Measurements from ENCODE around the gene ZFTA.
"Not testable (repeated sequence)": the region's sequence is repeated elsewhere in the genome, so short reads cannot be mapped to it uniquely, and the experiment has no call there.

Gene ZFTA

GRCh38 chr11:63771741-63772318 is 3.3 kb upstream of the ZFTA start:
- DNase-seq, result not testable (repeated sequence)

GRCh38 chr11:63770763-63771162 is 2.2 kb upstream of the ZFTA start:
- DNase-seq, result no peak

- no peak for DNase-seq
Observed at GRCh38 chr11:63769714-63770455, 1.3 kb upstream of the ZFTA start.

GRCh38 chr11:63769042-63769713 is 603 bp upstream of the ZFTA start:
- no peak for DNase-seq

GRCh38 chr11:63767565-63768236 is 874 bp downstream of the ZFTA start:
- peak; percentile 25 to 75 for DNase-seq

GRCh38 chr11:63767267-63767564 is 1.4 kb downstream of the ZFTA start:
- DNase-seq, result no peak

GRCh38 chr11:63766531-63767235 is 1.9 kb downstream of the ZFTA start:
- no peak for DNase-seq

- no peak for DNase-seq
Observed at GRCh38 chr11:63765688-63766241, 2.8 kb downstream of the ZFTA start.

- DNase-seq, result no peak
Observed at GRCh38 chr11:63764679-63765647, 3.6 kb downstream of the ZFTA start.

- no peak for DNase-seq
Observed at GRCh38 chr11:63764340-63764678, 4.3 kb downstream of the ZFTA start.

- DNase-seq, result no peak
Observed at GRCh38 chr11:63763496-63764339, 4.9 kb downstream of the ZFTA start.

GRCh38 chr11:63762654-63763495 is 5.7 kb downstream of the ZFTA start:
- DNase-seq, result no peak

GRCh38 chr11:63761931-63762653 is 6.5 kb downstream of the ZFTA start:
- no peak for DNase-seq

GRCh38 chr11:63761188-63761587 is 7.4 kb downstream of the ZFTA start:
- DNase-seq, result no peak

- no peak for DNase-seq
Observed at GRCh38 chr11:63760487-63761079, 8.0 kb downstream of the ZFTA start.

GRCh38 chr11:63756919-63757761 is 11.4 kb downstream of the ZFTA start:
- no peak for DNase-seq

GRCh38 chr11:63749624-63750023 is 19.0 kb downstream of the ZFTA start:
- no peak for DNase-seq

- DNase-seq, result no peak
Observed at GRCh38 chr11:63747011-63747410, 21.6 kb downstream of the ZFTA start.
